Ureter (tissue), 1 donor: ENCODE data around the gene MRPL10. TPM values are rescaled to one million over a fixed set of nuclear protein-coding genes. Genes with fewer than 3 reads are reported as not detected.
A peak's percentile ranks its signal among the peaks of the same experiment; 100 is the strongest.

ENCODE experiments used
- DNase-seq: peaks from one replicate; pipeline ENCODE4 v3.0.0-alpha.2; 2020; ENCODE audit warnings: low spot score
- total RNA-seq: library from RNA; stranded (reverse); gene quantifications from one replicate; pipeline ENCODE4 v1.2.4, GENCODE V29; 2023
- donor health status: DM: yes; HTN: yes; CAD: no.

MRPL10 gene
- total RNA-seq, 1 donor from 2014 or later, result 38.2 TPM

DNA sequence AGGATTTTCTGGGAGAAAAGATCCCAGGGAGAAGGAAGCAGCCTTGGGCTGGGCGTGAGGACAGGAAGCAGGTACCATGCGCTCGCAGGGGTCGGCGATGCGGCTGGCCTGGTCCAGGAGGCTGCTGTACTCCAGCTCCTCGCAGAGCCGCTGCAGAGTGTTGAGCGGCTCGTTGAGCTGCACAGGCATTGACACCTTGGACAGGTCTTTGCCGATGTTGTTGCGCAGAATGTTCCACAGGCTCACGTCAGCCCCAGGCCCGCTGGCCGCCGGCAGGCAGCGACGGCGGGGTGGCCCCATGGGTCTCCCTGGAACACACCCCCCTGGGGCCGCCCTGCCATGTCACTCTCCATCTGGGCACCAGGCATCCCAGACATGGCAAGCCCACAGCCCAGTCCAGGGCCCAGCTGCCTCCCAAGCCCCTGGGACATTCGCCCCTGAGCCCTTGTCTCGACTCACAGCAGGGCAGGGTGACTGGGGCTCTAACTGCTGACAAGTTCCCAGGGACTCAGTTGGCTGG, 17.8 kb downstream of the MRPL10 start:
- DNase-seq, result no peak

- DNase-seq, result no peak
Observed at GRCh38 chr17:47813077-47813476, 18.3 kb downstream of the MRPL10 start.

- DNase-seq, result no peak
Observed at GRCh38 chr17:47812146-47812920, 19.0 kb downstream of the MRPL10 start.

DNA sequence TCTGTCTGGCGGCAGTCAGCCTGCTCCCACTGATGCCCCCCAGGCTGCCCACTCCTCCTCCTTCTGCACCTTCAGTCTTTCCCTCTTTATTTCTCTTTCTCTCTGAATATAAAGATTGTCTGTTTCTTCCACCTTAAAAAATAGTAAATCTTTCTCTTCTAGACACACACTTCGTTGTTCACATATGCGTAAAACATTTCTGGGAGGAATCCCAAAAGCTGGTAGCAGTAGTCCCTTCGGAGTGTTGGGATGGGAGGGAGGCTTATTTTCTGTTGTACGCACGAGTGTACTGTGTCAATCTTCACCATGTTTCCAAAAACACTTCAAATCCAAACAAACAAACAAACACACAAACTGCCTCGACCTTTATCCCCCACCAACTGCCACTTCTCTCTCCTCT, 19.6 kb downstream of the MRPL10 start:
- no peak for DNase-seq

DNA sequence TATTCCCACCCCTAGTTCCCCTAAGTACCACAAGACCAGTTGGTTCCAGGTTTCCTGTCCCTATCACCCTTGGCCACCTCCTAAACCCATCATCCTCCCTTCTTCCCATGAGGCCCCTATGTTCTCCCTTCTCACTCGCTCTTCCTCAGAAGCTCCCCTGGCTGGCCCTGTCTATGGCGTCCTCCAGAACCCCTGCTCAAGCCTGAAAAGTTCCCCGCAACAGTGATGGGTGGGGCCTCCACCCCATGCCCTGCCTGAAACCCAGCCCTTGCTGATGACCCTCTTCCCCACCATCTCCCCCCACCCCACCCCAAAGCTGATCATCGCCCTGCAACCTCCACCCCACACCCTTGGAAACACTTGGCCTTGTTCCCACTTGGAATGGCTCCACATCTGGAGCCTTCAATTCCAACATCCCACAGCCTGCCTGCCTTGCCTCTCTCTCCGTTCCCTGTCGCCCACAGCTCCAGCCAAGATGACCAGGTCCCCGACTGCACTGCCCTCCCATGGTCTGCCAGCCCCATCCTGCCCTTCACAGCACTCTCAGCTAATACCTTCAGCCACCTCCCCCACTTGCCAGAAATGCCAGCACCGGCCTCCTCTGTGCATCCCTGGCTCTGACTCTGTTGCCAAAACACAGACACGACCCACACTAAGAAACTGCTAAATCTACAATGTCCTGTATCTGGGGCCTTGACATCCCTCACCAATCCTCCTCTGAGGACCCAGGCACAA, 20.3 kb downstream of the MRPL10 start:
- no peak for DNase-seq

DNA sequence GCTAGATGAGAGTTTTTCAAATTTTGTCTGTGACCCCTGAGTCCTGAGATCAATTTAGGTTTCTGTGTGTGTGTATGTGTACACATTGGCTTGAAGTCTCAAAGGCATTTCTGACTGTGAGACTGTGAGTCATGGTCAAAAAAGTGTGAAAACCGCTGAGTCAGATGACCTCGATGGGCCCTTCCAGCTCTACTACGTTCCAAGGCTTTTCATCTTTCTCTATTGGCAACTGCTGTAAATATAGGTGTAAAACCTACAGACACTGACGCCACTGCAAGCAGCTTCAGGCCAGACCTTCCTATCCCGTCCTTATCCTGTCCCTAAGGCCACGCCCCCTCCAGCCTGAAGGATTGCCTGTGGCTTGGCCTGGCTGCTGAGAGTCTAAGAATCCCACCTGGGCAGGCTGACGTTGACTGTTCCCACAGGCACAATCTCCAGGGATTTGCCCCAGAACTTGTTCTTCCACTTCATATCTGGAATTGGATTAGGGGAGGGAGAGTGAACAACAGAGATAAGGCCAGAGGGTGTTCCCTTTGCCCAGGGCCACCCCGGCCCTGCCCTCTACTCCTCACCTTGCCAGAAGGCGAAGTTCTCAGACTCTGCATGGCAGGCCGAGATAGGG, 21.0 kb downstream of the MRPL10 start:
- no peak for DNase-seq

- no peak for DNase-seq
Observed at GRCh38 chr17:47808830-47809480, 22.4 kb downstream of the MRPL10 start.

DNA sequence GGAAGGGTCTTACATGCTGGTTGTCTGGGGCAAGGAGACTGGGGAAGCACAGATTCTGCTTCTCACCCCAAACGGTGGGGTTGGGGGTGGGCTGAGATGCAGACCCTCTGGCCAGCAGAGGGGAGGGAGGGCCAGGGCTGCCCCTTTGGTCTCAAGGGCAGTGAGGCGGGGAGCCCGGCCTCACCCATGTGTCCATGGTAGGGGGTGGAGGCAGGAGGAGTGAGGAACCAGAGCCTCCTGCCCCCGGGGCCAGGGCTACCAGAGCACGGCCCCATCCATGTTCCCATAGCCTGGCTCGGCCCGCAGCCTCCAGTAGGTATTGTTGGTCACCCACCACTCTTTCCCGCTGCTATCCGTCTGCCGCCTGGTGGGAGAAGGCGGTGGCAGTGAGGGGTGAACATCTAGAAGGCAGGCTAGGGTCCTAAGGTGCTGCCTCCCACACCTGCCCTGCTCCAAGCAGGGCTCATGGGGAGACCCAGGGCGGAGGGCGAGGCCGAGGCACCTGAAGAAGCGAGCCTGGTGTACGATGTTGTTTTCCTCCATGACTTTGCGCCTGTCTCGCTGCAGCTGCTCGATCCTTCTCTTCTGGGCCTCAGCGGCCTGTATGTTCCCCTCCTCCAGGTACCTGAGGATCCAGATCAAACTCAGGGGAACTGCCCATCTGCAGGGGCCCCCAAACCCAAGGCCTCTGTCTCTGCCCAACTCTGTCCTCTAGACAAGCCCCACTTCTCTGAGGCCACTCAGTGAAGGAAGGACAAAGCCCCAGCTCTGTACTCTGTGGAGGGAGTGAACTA, 23.1 kb downstream of the MRPL10 start:
- no peak for DNase-seq

- no peak for DNase-seq
Observed at GRCh38 chr17:47807421-47807820, 23.9 kb downstream of the MRPL10 start.

DNA sequence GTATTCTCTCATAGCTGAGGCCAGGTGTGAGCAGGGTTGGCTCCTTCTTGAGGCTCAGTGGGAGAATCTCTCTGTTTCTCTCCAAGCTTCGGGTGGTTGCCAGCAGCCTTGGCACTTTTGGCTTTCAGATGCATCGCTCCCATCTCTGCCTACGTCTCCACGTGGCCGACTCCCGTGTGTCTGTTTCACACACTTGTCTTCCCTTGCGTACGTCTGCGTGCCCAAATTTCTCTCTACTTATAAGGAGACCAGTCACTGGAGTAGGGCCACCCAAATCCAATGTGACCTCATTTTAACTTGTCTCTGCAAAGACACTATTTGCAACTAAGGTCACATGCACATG, 24.5 kb downstream of the MRPL10 start:
- no peak for DNase-seq

GRCh38 chr17:47806026-47806912, 25.1 kb downstream of the MRPL10 start:
- DNase-seq, result no peak

- no peak for DNase-seq
Observed at GRCh38 chr17:47804461-47804860, 26.9 kb downstream of the MRPL10 start.

- DNase-seq, result peak; percentile 28
Observed at GRCh38 chr17:47803751-47804150, 27.6 kb downstream of the MRPL10 start.

DNA sequence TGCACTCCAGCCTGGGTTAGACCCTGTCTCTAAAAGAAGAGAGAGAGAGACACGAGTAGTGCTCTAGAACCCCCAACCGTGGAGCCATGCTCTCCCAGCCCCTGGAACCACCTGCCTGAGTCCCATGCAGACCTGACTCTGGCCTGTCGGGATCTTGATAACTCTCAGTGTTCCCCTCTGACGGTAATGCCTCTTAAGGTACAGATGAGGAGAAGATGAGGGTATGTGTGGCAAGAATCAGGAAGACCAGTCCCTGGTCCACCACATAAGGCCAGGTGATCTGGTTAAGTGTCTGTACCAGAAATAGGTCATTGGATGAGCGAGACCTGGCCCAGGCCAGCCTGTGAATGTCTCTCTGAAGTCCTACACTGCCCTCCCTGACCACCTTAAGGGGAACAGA, 28.1 kb downstream of the MRPL10 start:
- DNase-seq, result peak; percentile 15

DNA sequence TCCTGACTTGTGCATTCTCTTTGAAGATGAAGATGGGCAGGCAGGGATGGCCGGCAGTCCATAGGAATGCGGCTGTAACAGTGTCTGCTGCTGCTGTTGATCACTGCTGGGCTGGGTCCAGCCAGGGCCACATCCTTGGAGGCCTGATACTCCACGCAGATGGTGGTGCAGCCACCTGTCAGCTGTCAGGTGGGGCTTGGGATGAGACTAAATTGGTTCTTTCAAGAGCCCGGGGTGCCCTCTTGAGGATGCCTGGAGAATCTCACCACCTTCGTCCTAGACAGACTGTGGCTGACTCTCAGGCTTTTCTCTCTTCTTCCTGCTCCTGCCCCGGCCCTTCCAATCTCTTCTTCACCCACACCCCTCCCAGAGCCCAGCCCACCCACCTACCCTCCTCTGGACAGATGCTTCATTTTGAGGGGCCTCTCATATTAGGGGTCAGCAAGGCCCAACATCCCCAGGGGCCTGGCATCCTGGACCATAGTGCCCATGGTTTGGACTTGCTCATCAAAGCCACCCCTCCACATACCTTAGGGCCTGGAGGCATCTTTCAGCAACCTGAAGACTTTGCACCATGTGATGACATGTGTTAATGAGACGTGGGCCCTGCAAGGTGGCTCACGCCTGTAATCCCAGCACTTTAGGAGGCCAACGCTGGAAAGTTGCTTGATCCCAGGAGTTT, 28.9 kb downstream of the MRPL10 start:
- peak; percentile 47 for DNase-seq

DNA sequence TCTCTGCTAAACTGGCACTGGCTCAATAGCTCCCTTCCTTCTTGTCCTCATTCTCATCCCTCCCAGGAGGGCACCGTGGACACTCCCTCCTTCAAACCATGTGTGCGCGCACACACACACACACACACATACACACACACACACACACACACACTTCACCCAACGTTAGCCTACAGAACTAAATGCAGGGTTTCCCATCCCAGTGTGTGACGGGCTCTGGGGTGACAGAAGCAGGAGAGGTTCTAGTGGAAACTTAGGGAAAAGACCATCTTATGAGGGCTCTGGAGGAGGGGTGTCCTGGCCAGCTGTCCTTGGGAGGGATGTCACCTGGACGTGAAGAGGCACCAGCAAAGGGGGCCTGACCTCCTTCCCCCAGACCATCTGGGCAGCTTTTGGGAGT, 29.4 kb downstream of the MRPL10 start:
- DNase-seq, result peak; percentile 15

DNA sequence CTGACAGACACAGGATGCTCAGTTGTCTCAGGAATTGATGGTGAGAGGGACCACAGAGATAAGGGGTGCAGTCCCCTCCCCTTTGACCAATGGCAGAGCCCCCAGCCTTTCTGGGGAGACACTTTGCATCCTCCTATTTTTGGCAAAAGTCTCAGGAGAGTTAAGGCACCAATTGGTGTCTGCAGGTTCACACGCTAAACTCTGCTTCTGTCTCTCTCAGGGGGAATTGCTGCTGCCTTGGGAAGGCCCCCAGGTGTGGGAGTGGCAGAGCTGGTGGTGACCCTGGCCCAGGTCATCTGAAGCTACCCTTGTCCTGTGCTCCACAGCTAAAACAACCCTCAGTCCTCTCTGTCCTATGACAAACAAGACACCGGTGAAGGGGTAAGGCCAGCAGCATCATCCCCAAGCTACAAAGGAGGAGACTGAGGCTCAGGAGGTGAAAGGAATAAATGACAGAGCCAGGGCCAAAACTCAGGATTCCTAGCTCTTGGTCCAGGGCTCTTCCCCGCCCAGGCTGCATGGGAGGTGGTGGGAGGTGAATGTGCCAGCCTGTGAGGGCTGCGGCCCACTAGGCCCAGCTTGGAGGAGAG, 30.1 kb downstream of the MRPL10 start:
- peak; percentile 26 for DNase-seq

DNA sequence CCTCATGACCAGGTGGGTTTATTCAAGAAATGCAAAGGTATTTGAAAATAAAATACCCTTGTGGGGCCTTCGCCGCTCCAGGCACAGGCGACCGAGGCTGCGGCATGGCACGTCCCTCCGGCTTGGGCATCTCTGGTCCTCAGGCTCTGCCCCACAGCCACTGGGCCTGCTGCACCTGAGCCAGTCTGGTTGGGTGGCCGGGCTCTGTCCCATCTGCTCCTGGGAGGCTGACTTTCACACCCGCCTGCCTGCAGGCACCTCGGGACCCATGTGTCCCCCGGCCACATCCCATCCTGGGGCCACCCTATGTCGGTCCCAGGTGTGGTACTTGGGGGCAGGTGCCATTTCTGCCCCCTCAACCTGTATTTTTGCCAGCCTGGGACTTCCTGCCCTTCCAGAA, 30.7 kb downstream of the MRPL10 start:
- peak; percentile 33 for DNase-seq

DNA sequence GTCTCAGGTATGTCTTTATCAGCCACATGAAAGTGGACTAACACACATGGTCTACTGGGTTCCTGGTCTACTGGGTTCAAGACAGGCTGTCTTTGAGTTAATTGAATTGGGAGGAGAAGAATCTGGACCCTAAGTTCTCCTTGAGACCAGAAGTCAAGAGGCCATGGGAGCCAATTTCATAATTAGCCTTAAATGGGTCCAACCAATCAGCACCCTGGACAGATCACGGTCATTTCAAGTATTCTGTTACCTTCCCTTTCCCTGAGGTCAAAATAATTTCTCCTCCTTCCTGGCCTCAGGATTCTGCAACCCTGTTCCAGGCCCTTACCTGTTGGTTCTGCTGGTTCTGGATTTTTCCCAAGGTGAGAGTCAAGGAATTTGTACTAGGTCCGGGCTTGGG, 33.5 kb downstream of the MRPL10 start:
- DNase-seq, result peak; percentile 7
